HCT116 (cell line): ENCODE results near the gene CTDNEP1. TPM values are rescaled to one million over a fixed set of nuclear protein-coding genes. Genes with fewer than 3 reads are reported as not detected.
A peak's percentile ranks its signal among the peaks of the same experiment; 100 is the strongest.

Experiments
- ATAC-seq: fragments of 200-7000 bp; cut with Tn5 transposase; 2 replicates; pipeline ENCODE4 v1.9.1; 2020; ENCODE audit warnings: mild to moderate bottlenecking, moderate library complexity
- BruUV-seq: library from RNA; stranded (reverse); fragments of 400-500 nt; replicated peaks from 2 replicates; lab custom pipeline; 2021; lab: Mats Ljungman, UMichigan
- CTCF ChIA-PET: fragments of 300-600 bp; sonication (Branson Sonifier 250); formaldehyde crosslinking; loops from one replicate; lab custom pipeline; 2021; ENCODE audit warnings: antibody characterized with exemption; lab: Charles Lee
- POLR2A ChIA-PET: fragments of 300-600, 350-600 bp; sonication (Branson Sonifier 250); formaldehyde crosslinking; loops from one replicate; lab custom pipeline; 2021; ENCODE audit warnings: antibody characterized with exemption; lab: Charles Lee
- RAD21 ChIA-PET, 2 experiments: fragments of 300-600 bp; sonication (Branson Sonifier 250); formaldehyde crosslinking; loops; one replicate each; lab custom pipeline; 2023; ENCODE audit warnings: low total read pairs in 2 of 2; ENCODE audit not compliant: uncharacterized antibody in 2 of 2, unreplicated experiment in 2 of 2, low non-redundant PET in 1 of 2; lab: Charles Lee
- DNase-seq: peaks from one replicate; pipeline ENCODE4 v3.0.0-alpha.2; 2010; ENCODE audit warnings: low read depth, low spot score
- H2AFZ ChIP-seq: fragments of 200-600 bp; shearing (Covaris generic), sonication (generic); 2 replicates; pipeline ENCODE4 v1.6.1; 2017; ENCODE audit warnings: low read depth, mixed run types, mixed read lengths, antibody characterized with exemption, low read length; ENCODE audit not compliant: poor library complexity, severe bottlenecking
- H3K27ac ChIP-seq: 2 replicates; pipeline ENCODE4 v1.5.1; 2012; ENCODE audit warnings: low read depth, low read length
- H3K27me3 ChIP-seq: fragments of 200-600 bp; sonication (generic); 2 replicates; pipeline ENCODE4 v1.6.1; 2016; ENCODE audit warnings: mixed run types, low read length, mixed read lengths; ENCODE audit not compliant: insufficient read depth
- H3K36me3 ChIP-seq, 2 experiments: fragments of 200-500 bp in 1 of 2; fragments of 200-600 bp in 1 of 2; sonication (Bioruptor generic) in 1 of 2; sonication (generic) in 1 of 2; 2 replicates each; pipeline versions ENCODE4 v1.5.1 to v1.6.1; 2014 to 2016; ENCODE audit warnings: low read length in 2 of 2, inconsistent platforms in 1 of 2, mixed read lengths in 1 of 2, mixed run types in 1 of 2; ENCODE audit not compliant: insufficient read depth in 2 of 2, control insufficient read depth in 1 of 2
- H3K4me1 ChIP-seq, 2 experiments: fragments of 200-600 bp in 1 of 2; sonication (generic) in 1 of 2; 2 replicates each; pipeline versions ENCODE4 v1.5.1 to v1.6.1; 2012 to 2017; ENCODE audit warnings: low read length in 2 of 2, inconsistent platforms in 1 of 2, mild to moderate bottlenecking in 1 of 2, mixed read lengths in 1 of 2, mixed run types in 1 of 2, moderate library complexity in 1 of 2; ENCODE audit not compliant: insufficient read depth in 2 of 2, control insufficient read depth in 1 of 2
- H3K4me2 ChIP-seq: fragments of 200-600 bp; sonication (generic); 2 replicates; pipeline ENCODE4 v1.6.1; 2017; ENCODE audit warnings: mixed run types, low read length, mixed read lengths
- H3K4me3 ChIP-seq, 2 experiments: fragments of 200-600 bp in 1 of 2; sonication (generic) in 1 of 2; replicated peaks in 1 of 2; 2 replicates each; pipeline ENCODE4 v1.5.1; 2011 to 2016; ENCODE audit warnings: low read length in 2 of 2, control low read depth in 1 of 2, low read depth in 1 of 2, mild to moderate bottlenecking in 1 of 2, mixed read lengths in 1 of 2, mixed run types in 1 of 2
- H3K79me2 ChIP-seq: fragments of 200-600 bp; sonication (generic); 2 replicates; pipeline ENCODE4 v1.6.1; 2017; ENCODE audit warnings: mild to moderate bottlenecking, mixed run types, low read length, moderate library complexity, mixed read lengths; ENCODE audit not compliant: insufficient read depth
- H3K9ac ChIP-seq: fragments of 200-600 bp; sonication (generic); 2 replicates; pipeline ENCODE4 v1.6.1; 2016; ENCODE audit warnings: low read length, mixed read lengths
- H3K9me2 ChIP-seq: fragments of 200-600 bp; sonication (generic), shearing (Covaris generic); 2 replicates; pipeline ENCODE4 v1.6.1; 2017; ENCODE audit warnings: mixed run types, mild to moderate bottlenecking, moderate library complexity; ENCODE audit not compliant: insufficient read depth
- H3K9me3 ChIP-seq, 2 experiments: fragments of 200-500 bp in 1 of 2; fragments of 200-600 bp in 1 of 2; sonication (Bioruptor generic) in 1 of 2; sonication (generic) in 1 of 2; 2 replicates each; pipeline ENCODE4 v1.6.1; 2014 to 2017; ENCODE audit warnings: low read length in 2 of 2, mixed read lengths in 2 of 2, inconsistent platforms in 1 of 2, low read depth in 1 of 2, mild to moderate bottlenecking in 1 of 2, mixed run types in 1 of 2, moderate library complexity in 1 of 2; ENCODE audit not compliant: control insufficient read depth in 1 of 2, insufficient read depth in 1 of 2
- H4K20me1 ChIP-seq: fragments of 200-600 bp; sonication (generic), shearing (Covaris generic); 2 replicates; pipeline ENCODE4 v1.6.1; 2017; ENCODE audit warnings: mixed run types, mild to moderate bottlenecking, moderate library complexity; ENCODE audit not compliant: insufficient read depth
- CBX3 ChIP-seq: IDR thresholded peaks from 2 replicates; pipeline ENCODE4 v1.6.1; 2012; ENCODE audit warnings: low read depth
- CEBPB ChIP-seq: IDR thresholded peaks from 2 replicates; pipeline ENCODE4 v1.6.1; 2012; ENCODE audit warnings: low read depth
- EZH2phosphoT487 ChIP-seq: fragments of 200-600 bp; IDR thresholded peaks from 2 replicates; pipeline ENCODE4 v1.6.1; 2018; ENCODE audit warnings: antibody characterized with exemption, borderline replicate concordance
- POLR2A ChIP-seq: IDR thresholded peaks from 2 replicates; pipeline ENCODE4 v1.7.0; 2011; ENCODE audit warnings: borderline replicate concordance; ENCODE audit not compliant: insufficient read depth, insufficient read length; ENCODE audit errors: extremely low read depth
- RAD21 ChIP-seq: IDR thresholded peaks from 2 replicates; pipeline ENCODE4 v1.6.1; 2012; ENCODE audit warnings: low read depth, mild to moderate bottlenecking
- SIN3A ChIP-seq: IDR thresholded peaks from 2 replicates; pipeline ENCODE4 v1.6.1; 2012; ENCODE audit warnings: low read depth
- SP1 ChIP-seq: IDR thresholded peaks from 2 replicates; pipeline ENCODE4 v1.6.1; 2012; ENCODE audit warnings: low read depth
- SRF ChIP-seq: IDR thresholded peaks from 2 replicates; pipeline ENCODE4 v1.6.1; 2012; ENCODE audit warnings: low read depth
- ZFX ChIP-seq: fragments of 450-650 bp; IDR thresholded peaks from 2 replicates; pipeline ENCODE4 v1.6.1; 2017
- intact Hi-C: fragments of 100-400 bp; cut with micrococcal nuclease; formaldehyde crosslinking; loops from 2 replicates; pipeline ENCODE4 v1.10.0; 2022
- total RNA-seq: library from RNA; stranded (reverse); gene quantifications from one replicate; pipeline ENCODE4 v1.2.1, GENCODE V29; 2021; ENCODE audit not compliant: unreplicated experiment
- TF ChIP-seq, protein P1 (sequence below): IDR thresholded peaks from 2 replicates; pipeline ENCODE4 v1.6.1; 2011; ENCODE audit warnings: mild to moderate bottlenecking, low read length, moderate library complexity; ENCODE audit not compliant: insufficient replicate concordance; ENCODE audit errors: extremely low read depth
- TF ChIP-seq, protein P2 (sequence below): IDR thresholded peaks from 2 replicates; pipeline ENCODE4 v1.6.1; 2012
- TF ChIP-seq, protein P3 (sequence below), 3 experiments: fragments of 200-600 bp in 1 of 3; sonication (generic) in 1 of 3; IDR thresholded peaks in 2 of 3; conservative IDR thresholded peaks in 1 of 3; 2 replicates each; pipeline ENCODE4 v1.5.1; 2012 to 2017; ENCODE audit warnings: low read depth in 2 of 3, low read length in 2 of 3, antibody characterized with exemption in 1 of 3, borderline replicate concordance in 1 of 3, control low read depth in 1 of 3, mild to moderate bottlenecking in 1 of 3, mixed read lengths in 1 of 3, mixed run types in 1 of 3, moderate library complexity in 1 of 3; ENCODE audit not compliant: insufficient read depth in 1 of 3

The CTDNEP1 gene
- total RNA-seq, 1 experiment from 2014 or later: 143 TPM

DNA sequence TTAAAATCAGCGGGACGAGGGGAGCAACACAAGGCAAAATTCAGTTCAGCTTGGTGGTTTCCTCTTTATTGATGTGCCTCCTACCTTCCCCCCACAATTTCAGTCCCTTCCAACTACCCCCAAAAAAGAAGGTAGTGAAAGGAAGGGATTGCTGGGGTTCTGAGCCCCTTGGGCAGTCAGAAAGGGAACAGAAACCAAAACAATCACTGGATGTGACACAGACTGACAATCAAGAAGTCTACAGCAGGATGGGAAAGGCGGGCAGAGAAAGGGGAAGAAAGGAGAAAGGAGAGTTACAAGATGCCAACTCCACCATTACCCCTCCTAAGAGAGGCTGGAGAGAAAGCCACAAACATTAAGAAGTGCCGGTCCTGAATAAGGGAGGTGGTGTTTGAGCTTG lies 11.2 kb downstream of the CTDNEP1 start:
- Histone ChIP-seq H3K4me1 (peaks cover 31 to 54% of the 10 kb centered on the region in 2 experiments), H3K79me2 (peaks cover 51% of the 10 kb centered on the region), H3K27ac (peak overlapping the region; percentile 92), H3K9ac (peak overlapping the region; percentile 41), H3K9me2 (no peaks in the 10 kb centered on the region)
- CTCF ChIA-PET: no interaction called here
- DNase-seq: no peak
- BruUV-seq: no TSS peak
- TF ChIP-seq SP1 (no peak), EZH2phosphoT487 (no peak), SRF (no peak), CEBPB (no peak), SIN3A (no peak), ZFX (no peak), CBX3 (no peak), RAD21 (no peak), POLR2A (no peak)
- TF ChIP-seq, protein P1, sequence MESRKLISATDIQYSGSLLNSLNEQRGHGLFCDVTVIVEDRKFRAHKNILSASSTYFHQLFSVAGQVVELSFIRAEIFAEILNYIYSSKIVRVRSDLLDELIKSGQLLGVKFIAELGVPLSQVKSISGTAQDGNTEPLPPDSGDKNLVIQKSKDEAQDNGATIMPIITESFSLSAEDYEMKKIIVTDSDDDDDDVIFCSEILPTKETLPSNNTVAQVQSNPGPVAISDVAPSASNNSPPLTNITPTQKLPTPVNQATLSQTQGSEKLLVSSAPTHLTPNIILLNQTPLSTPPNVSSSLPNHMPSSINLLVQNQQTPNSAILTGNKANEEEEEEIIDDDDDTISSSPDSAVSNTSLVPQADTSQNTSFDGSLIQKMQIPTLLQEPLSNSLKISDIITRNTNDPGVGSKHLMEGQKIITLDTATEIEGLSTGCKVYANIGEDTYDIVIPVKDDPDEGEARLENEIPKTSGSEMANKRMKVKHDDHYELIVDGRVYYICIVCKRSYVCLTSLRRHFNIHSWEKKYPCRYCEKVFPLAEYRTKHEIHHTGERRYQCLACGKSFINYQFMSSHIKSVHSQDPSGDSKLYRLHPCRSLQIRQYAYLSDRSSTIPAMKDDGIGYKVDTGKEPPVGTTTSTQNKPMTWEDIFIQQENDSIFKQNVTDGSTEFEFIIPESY: no peak
- TF ChIP-seq, protein P2, sequence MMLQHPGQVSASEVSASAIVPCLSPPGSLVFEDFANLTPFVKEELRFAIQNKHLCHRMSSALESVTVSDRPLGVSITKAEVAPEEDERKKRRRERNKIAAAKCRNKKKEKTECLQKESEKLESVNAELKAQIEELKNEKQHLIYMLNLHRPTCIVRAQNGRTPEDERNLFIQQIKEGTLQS: no peak
- TF ChIP-seq, protein P3, sequence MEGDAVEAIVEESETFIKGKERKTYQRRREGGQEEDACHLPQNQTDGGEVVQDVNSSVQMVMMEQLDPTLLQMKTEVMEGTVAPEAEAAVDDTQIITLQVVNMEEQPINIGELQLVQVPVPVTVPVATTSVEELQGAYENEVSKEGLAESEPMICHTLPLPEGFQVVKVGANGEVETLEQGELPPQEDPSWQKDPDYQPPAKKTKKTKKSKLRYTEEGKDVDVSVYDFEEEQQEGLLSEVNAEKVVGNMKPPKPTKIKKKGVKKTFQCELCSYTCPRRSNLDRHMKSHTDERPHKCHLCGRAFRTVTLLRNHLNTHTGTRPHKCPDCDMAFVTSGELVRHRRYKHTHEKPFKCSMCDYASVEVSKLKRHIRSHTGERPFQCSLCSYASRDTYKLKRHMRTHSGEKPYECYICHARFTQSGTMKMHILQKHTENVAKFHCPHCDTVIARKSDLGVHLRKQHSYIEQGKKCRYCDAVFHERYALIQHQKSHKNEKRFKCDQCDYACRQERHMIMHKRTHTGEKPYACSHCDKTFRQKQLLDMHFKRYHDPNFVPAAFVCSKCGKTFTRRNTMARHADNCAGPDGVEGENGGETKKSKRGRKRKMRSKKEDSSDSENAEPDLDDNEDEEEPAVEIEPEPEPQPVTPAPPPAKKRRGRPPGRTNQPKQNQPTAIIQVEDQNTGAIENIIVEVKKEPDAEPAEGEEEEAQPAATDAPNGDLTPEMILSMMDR (IDR thresholded peaks at IDR 0.05 in 2 of 3, conservative IDR thresholded peaks at IDR 0.05 in 1 of 3; ENCODE audit: borderline replicate concordance in 1 of 3, insufficient read depth in 1 of 3, low read depth in 2 of 3, low read length in 2 of 3): no peak
- TF ChIP-seq, all 23 proteins: peak for 0
- intact Hi-C loops: no loop called here
- H2AFZ ChIP-seq: no peak overlapping the region
- RAD21 ChIA-PET: no interaction called here
- H4K20me1 ChIP-seq: no peaks in the 10 kb centered on the region
- H3K4me2 ChIP-seq: peak overlapping the region; percentile 79
- peak overlapping the region in 1 of 2 experiments; percentile 40; a peak in 2 of 4 replicates for H3K4me3 ChIP-seq
- POLR2A ChIA-PET: interaction anchor here (1.1 to 2.9 kb wide), 2 partner anchors 22 to 53 kb away, joined by 4 to 13 read pairs; partner anchors contain the start of genes ACADVL and DLG4
- no peak for ATAC-seq
- peaks cover 21 to 39% of the 10 kb centered on the region in 2 experiments for H3K36me3 ChIP-seq
- H3K9me3 ChIP-seq: no peaks in the 10 kb centered on the region
- no peaks in the 10 kb centered on the region for H3K27me3 ChIP-seq
